HTR-8/SVneo (cell line): ENCODE data around the gene EVPL.
"Not testable (repeated sequence)": the region's sequence is repeated elsewhere in the genome, so short reads cannot be mapped to it uniquely, and the experiment has no call there.

Experiments used
- DNase-seq: peaks from one replicate; pipeline ENCODE4 v3.0.0; 2011; ENCODE audit warnings: low spot score, mixed read lengths; ENCODE audit not compliant: insufficient read length
- FAIRE-seq: peaks from 2 replicates; lab custom pipeline; 2011; peaks lifted over from hg19 to GRCh38; lab: Jason Lieb, UNC

The EVPL gene

DNA sequence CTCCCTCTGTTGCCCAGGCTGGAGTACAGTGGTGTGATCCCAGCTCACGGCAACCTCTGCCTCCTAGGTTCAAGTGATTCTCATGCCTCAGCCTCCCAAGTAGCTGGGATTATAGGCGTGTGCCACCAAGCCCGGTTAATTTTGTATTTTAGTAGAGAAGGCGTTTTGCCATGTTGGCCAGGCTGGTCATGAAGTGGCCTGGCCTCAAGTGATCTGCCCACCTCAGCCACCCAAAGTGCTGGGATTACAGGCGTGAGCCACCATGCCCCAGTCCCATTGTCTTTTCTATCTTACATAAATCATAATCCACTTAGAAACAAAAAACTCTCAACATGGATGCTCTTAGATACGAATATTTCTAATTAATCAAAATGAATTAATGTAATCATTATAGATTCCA, 51.9 kb downstream of the EVPL start:
- FAIRE-seq, DNase-seq: not testable (repeated sequence)

DNA sequence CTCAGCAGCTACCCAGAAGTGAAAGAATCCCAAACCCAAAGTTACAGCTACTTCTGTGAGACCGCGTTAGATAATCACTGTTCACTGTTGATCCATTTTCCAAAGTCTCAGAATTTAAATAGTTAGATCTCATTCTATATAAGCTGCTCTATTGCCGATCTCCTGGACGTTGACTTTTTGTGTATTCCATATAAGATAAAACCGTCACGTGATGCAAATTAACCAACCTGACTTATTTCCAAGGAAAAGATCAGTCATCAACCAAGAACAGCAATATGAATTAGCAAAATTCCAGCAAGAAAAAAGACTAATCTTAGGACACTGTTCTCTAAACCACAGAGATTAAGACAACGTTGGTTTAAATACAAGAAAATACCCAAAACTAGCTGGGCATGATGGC, 56.5 kb downstream of the EVPL start:
- no peak for FAIRE-seq

DNA sequence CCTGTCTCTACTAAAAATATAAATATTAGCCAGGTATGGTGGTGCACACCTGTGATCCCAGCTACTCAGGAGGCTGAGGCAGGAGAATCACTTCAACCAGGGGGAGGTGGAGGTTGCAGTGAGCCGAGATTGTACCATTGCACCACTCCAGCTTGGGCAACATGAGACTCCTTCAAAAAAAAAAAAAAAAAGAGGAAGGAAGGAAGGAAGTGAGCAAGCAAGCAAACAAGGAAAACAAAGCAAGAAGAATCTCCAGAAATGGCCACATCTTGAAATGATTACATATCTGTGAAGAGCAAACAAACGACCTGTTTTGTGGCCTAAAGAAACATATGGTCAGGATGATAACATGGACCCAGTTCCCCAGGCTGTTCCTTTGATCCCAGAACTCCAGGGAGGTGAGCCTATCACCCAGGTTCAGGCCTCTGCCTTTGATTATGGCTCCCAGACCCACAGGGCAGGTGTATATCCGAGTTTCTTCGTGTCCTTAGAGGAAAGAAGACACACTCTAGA, 57.0 kb downstream of the EVPL start:
- DNase-seq = no peak
- FAIRE-seq = no peak

More for the DNA sequence above, 56.5 kb downstream of the EVPL start:
- no peak for DNase-seq

GRCh38 chr17:75969044-75969443, 58.1 kb downstream of the EVPL start:
- not testable (repeated sequence) for FAIRE-seq, DNase-seq

- DNase-seq = no peak
- no peak for FAIRE-seq
Observed at GRCh38 chr17:75965468-75965867, 61.6 kb downstream of the EVPL start.

DNA sequence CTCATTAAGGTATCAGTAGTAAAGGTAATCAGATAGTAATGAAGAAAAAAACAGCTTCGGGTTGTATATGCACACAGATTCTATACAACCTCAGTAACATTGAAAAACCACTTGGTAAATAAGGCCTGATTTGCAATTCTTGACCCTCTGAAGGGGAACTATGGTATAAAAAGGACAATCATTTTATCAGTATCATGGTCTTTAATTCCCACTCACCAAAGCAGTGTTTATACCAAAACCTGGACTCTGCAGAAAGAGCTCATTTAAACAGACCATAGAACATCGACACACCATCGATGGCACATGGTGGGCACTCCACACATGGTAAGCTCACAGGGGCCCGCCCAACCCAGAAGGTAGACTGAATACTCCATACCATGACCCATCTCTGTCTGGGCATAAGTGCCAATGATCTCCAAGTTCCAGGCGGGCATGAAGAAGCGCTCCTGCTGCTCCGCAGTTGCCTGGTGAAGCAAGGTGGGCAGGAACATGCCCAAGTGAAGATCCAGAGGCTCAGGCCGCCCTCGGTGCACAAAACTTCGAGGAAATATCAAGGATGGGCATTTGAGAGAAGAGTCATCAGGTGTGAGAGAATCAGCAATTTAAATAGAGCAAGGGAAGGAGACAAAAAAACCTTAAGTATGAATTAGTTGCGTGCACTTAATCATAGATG, 67.1 kb downstream of the EVPL start:
- FAIRE-seq = no peak
- DNase-seq = no peak

DNA sequence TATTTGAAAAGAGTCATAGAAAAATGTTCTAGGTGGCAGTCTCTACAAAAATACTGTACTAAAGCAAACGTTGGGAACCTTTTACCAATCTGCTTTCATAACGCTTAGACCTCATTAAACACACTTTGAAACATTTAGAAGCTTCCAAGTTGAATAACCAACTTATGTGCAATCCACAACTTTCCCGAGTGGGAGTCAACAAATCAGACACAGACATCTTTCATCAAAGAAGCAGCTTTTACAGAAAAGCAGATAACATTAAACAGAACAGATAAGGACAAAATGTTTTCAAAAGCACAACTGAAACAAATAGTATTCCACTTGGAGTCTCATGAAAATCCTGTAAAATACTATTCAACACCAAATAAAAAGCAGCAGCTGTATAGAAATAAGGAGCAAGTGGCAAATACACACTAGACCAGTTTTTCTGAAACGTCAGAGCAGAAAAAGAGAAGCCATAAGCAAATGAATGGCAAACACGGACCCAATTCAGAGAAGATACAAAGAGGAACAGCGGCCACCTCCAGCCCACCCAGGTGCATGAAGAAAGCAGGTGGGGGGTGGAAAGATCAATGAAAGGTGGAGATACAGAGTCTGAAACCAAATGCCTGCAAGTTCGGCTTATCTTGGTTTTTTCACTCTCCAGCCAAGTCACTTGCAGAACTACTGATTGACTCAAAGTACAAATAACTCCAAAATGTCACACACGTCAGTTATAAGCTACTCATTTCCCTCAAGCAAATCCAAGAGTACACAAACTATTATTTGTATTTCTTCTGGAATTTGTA, 67.9 kb downstream of the EVPL start:
- no peak for DNase-seq
- no peak for FAIRE-seq
